ENCODE data around the gene GJC1. TPM values are rescaled to one million over a fixed set of nuclear protein-coding genes. Genes with fewer than 3 reads are reported as not detected.
A peak's percentile ranks its signal among the peaks of the same experiment; 100 is the strongest.

GJC1 gene
- total and polyA plus RNA-seq, 5 donors, result 20.8 to 64.0 (median 44.9) TPM

DNA sequence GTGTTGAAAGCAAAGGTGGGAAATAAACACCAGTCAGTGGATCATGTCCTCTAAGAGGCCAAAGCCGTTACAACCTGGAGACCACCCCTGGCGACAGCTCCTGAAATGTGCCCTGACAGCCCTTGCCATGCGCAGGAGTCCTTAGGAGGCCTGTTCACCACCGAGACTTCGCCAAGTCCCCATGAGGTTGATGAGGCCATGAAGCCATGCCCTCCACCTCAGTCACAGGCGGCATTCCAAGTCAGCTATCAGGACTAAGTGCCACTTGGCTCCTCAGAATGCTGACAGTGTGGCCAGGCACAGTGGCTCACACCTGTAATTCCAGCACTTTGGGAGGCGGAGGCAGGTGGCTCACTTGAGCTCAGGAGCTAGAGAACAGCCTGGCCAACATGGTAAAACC lies 44.2 kb downstream of the GJC1 start:
- ATAC-seq (no peak), DNase-seq (peak in 2 of 3 donors; percentile 46 to 50)
- Histone ChIP-seq H3K4me1 (ENCODE audit: control insufficient read depth, insufficient read depth, low read length) (peaks cover 6% of the 10 kb centered on the region), H3K9me3 (ENCODE audit: control insufficient read depth, low read length) (no peaks in the 10 kb centered on the region), H3K27ac (ENCODE audit: low read length) (peak overlapping the region; percentile 1), H3K27me3 (ENCODE audit: control insufficient read depth, insufficient read depth) (no peaks in the 10 kb centered on the region), H3K4me3 (ENCODE audit: low read length) (no peak overlapping the region)
- WGBS, result 72% methylated on average over 7 of the region's 7 CpGs
- intact Hi-C loops (cut with DNase I), result no loop called here

DNA sequence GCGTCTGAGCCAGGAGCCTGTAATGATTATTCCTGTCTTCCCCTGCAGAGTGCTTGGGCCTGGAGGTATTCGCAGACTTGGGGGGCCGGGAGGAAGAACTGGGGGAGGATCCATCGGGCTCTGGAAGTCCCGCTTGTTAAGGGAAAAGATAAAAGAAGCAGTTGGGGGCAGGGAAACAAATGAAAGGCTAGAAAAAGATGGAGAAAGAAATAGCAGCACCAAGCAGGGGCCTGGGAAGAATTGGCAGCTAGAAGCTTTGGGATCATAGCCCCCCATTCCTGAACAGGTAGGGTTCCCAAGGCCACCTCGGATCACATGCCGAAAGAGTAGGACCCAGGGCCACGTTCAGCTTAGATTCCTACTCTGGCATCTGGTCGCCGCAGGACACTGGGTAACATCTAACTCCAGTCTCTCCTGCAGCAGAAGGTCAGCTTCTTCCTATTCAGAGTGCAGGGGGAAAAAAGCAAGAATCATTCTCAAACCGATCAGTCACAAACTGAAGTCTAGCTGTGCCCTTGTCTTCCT lies 47.7 kb downstream of the GJC1 start:
- H3K27ac ChIP-seq (ENCODE audit: low read length), result peak overlapping the region; percentile 79
- H3K4me3 ChIP-seq (ENCODE audit: low read length), result no peak overlapping the region
- intact Hi-C loops (cut with DNase I), result no loop called here
- no peaks in the 10 kb centered on the region for H3K9me3 ChIP-seq (ENCODE audit: control insufficient read depth, low read length)
- peak in 2 of 3 donors; percentile 12 to 32 for DNase-seq
- H3K27me3 ChIP-seq (ENCODE audit: control insufficient read depth, insufficient read depth), result no peaks in the 10 kb centered on the region
- H3K4me1 ChIP-seq (ENCODE audit: control insufficient read depth, insufficient read depth, low read length), result peaks cover 6% of the 10 kb centered on the region
- ATAC-seq, result no peak
- 31% methylated on average over 11 of the region's 11 CpGs for WGBS

DNA sequence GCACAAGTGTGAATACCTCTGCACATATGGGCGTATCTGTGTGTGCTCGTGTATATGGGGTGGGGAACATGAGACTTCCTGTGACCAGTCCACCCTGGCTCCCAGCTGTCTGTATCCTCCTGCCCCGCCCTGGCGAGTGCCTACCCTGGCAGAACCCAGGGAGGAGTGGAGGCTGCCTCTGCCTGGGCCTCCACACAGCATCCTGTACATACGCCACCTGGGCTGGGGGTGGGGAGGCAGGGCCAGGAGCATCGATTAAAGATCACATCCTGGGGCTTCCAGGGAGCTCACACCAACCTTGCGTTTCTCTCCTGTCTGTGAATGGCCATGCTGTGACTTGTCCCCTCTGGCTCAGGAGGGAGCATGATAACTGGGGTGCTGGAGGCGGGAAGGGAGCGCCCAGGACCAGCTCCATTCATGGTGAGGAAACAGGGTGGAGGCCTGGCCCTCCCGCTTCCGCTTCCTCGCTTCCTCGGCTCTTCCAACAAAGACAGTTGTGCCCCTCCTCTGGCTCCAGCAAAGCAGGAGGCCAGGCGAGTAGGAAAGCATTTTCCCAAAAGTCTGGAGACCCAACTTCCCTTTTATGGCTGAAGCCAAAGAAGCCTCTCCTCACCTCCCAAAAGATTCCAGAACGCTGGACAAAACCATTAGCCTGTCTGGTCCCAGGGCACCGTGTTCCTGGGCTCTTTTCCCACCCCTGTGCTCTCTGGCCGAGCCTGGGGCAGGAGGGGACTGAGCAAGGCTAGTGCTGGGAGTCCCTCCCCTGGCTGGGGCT lies 48.3 kb downstream of the GJC1 start:
- no peaks in the 10 kb centered on the region for H3K27me3 ChIP-seq (ENCODE audit: control insufficient read depth, insufficient read depth)
- WGBS, result 39% methylated on average over 17 of the region's 17 CpGs
- intact Hi-C loops (cut with DNase I), result no loop called here
- H3K4me3 ChIP-seq (ENCODE audit: low read length), result no peak overlapping the region
- DNase-seq (peak; percentile 50 to 77 (median 73)), ATAC-seq (peak; percentile 20 to 44)
- H3K27ac ChIP-seq (ENCODE audit: low read length), result peak overlapping the region; percentile 79
- no peaks in the 10 kb centered on the region for H3K9me3 ChIP-seq (ENCODE audit: control insufficient read depth, low read length)
- peaks cover 6% of the 10 kb centered on the region for H3K4me1 ChIP-seq (ENCODE audit: control insufficient read depth, insufficient read depth, low read length)

DNA sequence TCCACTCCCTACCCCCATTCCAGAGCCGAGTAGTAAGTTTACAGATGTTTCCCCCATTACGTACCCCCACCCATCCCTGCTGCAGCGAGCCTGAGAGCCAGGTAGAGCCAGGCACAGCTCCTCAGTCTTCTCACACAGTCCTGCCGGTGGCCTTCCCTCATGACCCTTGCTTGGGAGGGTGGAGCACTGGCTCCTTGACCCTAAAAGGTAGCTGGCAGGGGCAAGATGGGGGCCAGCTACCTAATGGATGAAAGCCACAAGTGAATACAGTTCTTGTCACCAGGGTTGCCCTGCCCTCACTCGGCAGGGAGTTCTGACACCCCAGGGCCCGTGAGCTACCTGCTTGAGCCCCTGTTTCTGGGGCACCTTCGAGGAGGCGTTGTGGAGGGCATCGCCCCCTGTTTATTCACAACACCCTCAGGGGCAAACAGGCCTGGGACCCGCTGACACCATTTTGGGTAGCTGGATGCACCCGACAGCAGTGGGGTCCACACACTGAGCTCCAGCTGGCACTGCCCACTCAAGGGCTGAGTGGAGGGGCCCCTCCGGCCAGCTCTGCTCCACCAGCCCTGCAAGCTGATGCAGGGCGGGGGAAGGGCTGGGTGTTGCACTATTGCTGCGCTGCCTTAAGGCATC lies 49.1 kb downstream of the GJC1 start:
- peak in 1 of 2 donors; percentile 1 for ATAC-seq

DNA sequence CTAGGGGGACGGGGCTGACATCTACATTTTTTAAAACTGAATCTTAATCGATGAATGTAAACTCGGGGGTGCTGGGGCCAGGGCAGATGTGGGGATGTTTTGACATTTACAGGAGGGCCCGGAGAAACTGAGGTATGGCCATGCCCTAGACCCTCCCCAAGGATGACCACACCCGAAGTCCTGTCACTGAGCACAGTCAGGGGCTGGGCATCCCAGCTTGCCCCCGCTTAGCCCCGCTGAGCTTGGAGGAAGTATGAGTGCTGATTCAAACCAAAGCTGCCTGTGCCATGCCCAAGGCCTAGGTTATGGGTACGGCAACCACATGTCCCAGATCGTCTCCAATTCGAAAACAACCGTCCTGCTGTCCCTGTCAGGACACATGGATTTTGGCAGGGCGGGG lies 49.9 kb downstream of the GJC1 start:
- no peaks in the 10 kb centered on the region for H3K27me3 ChIP-seq (ENCODE audit: control insufficient read depth, insufficient read depth)
- H3K4me3 ChIP-seq (ENCODE audit: low read length), result no peak overlapping the region
- intact Hi-C loops (cut with DNase I), result no loop called here
- H3K27ac ChIP-seq (ENCODE audit: low read length), result no peak overlapping the region
- H3K9me3 ChIP-seq (ENCODE audit: control insufficient read depth, low read length), result no peaks in the 10 kb centered on the region
- ATAC-seq (no peak), DNase-seq (peak in 1 of 3 donors; percentile 44)
- WGBS, result 87% methylated on average over 12 of the region's 12 CpGs
- H3K4me1 ChIP-seq (ENCODE audit: control insufficient read depth, insufficient read depth, low read length), result peaks cover 6% of the 10 kb centered on the region

More for the DNA sequence above, 49.1 kb downstream of the GJC1 start:
- intact Hi-C loops (cut with DNase I), result no loop called here
- H3K27me3 ChIP-seq (ENCODE audit: control insufficient read depth, insufficient read depth), result no peaks in the 10 kb centered on the region
- H3K9me3 ChIP-seq (ENCODE audit: control insufficient read depth, low read length), result no peaks in the 10 kb centered on the region
- H3K4me3 ChIP-seq (ENCODE audit: low read length), result no peak overlapping the region
- H3K27ac ChIP-seq (ENCODE audit: low read length), result no peak overlapping the region
- peak in 2 of 3 donors; percentile 50 to 51 for DNase-seq
- WGBS, result 87% methylated on average over 14 of the region's 14 CpGs
- H3K4me1 ChIP-seq (ENCODE audit: control insufficient read depth, insufficient read depth, low read length), result peaks cover 6% of the 10 kb centered on the region

DNA sequence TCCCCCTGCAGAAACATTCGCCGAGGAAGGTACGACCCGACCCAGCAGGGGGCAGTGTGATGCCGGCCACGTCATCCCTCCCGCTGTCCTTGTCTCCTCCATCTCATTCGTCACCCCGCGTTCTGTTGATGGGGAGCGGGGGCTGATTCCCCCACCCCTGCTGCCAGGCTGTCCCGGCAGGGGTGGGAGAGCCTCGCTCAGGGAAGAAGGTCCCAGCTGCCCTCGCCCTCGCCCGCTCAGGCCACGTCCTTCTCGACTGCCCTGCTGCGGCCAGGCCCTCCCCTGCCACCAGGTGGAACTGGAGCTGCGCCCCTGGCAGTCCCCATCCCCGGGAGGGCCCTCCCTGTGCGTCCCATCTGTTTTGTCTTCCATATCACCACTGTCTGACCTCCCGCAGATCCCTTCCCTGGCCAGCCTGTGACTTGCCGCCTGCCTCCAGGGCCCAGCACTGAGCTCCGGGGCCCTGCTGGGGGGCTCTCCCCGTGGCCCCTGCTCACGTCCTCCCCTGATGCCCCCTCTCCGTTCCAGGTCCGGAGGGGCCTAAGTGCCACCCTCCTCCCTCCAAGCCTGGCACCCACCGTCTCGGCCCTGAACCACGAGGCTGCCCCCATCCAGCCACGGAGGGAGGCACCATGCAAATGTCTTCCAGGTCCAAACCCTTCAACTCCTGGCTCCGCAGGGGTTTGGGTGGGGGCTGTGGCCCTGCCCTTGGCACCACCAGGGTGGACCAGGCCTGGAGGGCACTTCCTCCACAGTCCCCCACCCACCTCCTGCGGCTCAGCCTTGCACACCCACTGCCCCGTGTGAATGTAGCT lies 50.7 kb downstream of the GJC1 start:
- DNase-seq, result peak; percentile 78 to 92 (median 92)
- H3K4me1 ChIP-seq (ENCODE audit: control insufficient read depth, insufficient read depth, low read length), result peaks cover 6% of the 10 kb centered on the region
- peak; percentile 25 to 36 for ATAC-seq
- no peaks in the 10 kb centered on the region for H3K27me3 ChIP-seq (ENCODE audit: control insufficient read depth, insufficient read depth)
- WGBS, result 13% methylated on average over 36 of the region's 36 CpGs
- intact Hi-C loops (cut with DNase I), result loop anchor here (2.0 to 10.0 kb wide), 4 partner anchors 83 to 245 kb away; no protein-coding TSS in a partner anchor
- no peak overlapping the region for H3K4me3 ChIP-seq (ENCODE audit: low read length)
- no peaks in the 10 kb centered on the region for H3K9me3 ChIP-seq (ENCODE audit: control insufficient read depth, low read length)
- peak overlapping the region; percentile 4 for H3K27ac ChIP-seq (ENCODE audit: low read length)

DNA sequence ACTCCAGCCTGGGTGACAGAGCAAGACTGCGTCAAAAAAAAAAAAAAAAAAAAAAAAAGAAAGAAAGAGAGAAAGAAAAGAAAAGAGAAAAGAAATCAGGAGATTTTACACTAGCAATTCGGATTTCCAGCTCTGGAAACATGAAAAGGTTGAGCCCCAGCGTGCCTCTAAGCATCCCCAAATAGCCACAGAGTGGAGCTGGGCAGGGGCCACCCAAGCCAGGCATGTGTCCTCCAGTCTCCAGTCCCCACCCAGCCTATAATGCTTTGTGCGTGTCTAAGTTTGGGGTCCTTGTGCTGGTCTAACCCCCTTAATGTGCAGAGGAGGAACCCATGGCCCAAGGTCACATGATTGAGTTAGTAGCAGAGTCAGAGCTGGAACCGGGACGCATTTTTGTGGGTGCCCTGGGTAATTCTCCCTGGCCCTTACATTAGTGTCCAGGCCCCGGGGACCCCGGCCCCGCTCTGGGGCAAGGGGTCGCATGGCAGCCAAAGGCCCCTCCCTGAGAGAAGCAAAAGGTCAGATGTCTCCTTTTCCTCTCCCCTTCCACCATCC lies 51.4 kb downstream of the GJC1 start:
- DNase-seq, result peak in 1 of 3 donors; percentile 50
- H3K9me3 ChIP-seq (ENCODE audit: control insufficient read depth, low read length), result no peaks in the 10 kb centered on the region
- no peaks in the 10 kb centered on the region for H3K27me3 ChIP-seq (ENCODE audit: control insufficient read depth, insufficient read depth)
- intact Hi-C loops (cut with DNase I), result loop anchor here (2.0 to 10.0 kb wide), 4 partner anchors 84 to 246 kb away; no protein-coding TSS in a partner anchor
- H3K4me3 ChIP-seq (ENCODE audit: low read length), result no peak overlapping the region
- no peak for ATAC-seq
- peaks cover 6% of the 10 kb centered on the region for H3K4me1 ChIP-seq (ENCODE audit: control insufficient read depth, insufficient read depth, low read length)
- WGBS, result 33% methylated on average over 10 of the region's 10 CpGs
- H3K27ac ChIP-seq (ENCODE audit: low read length), result no peak overlapping the region

DNA sequence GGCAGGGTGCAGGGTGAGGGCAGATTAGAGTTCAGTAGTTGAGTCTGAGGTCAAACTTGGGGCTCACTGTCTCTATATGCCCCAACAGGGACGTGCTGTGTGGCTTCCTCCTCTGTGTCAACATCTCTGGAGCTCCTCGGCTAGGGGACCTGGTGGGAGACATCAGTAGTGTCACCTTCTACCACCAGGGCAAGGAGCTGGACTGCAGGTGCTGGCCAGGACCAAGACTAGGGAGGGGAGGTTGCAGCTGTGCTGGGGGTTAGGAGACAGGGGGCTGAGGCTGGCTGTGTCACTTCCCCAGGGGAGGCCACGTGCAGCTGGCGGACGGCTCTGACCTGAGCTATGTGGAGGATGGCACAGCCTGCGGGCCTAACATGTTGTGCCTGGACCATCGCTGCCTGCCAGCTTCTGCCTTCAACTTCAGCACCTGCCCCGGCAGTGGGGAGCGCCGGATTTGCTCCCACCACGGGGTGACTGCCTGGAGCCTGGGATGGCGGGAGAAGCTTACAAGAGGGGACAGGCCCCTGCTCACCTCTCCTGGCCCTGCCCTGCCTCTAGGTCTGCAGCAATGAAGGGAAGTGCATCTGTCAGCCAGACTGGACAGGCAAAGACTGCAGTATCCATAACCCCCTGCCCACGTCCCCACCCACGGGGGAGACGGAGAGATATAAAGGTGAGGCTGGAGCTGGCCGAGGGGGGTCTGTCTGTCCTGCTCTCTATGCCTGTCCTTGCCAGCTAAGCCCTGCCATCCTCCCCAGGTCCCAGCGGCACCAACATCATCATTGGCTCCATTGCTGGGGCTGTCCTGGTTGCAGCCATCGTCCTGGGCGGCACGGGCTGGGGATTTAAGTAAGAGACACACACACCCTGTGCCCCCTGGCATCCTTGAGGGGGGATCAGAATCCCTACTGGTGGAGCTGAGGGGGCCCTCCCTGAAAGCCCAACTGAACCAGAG lies 52.4 kb downstream of the GJC1 start:
- no peak overlapping the region for H3K4me3 ChIP-seq (ENCODE audit: low read length)
- intact Hi-C loops (cut with DNase I), result loop anchor here (2.0 to 10.0 kb wide), 4 partner anchors 85 to 247 kb away; no protein-coding TSS in a partner anchor
- no peaks in the 10 kb centered on the region for H3K9me3 ChIP-seq (ENCODE audit: control insufficient read depth, low read length)
- DNase-seq (peak in 2 of 3 donors; percentile 45 to 65), ATAC-seq (no peak)
- H3K27ac ChIP-seq (ENCODE audit: low read length), result no peak overlapping the region
- H3K27me3 ChIP-seq (ENCODE audit: control insufficient read depth, insufficient read depth), result no peaks in the 10 kb centered on the region
- WGBS, result 86% methylated on average over 20 of the region's 20 CpGs
- H3K4me1 ChIP-seq (ENCODE audit: control insufficient read depth, insufficient read depth, low read length), result peaks cover 4% of the 10 kb centered on the region

DNA sequence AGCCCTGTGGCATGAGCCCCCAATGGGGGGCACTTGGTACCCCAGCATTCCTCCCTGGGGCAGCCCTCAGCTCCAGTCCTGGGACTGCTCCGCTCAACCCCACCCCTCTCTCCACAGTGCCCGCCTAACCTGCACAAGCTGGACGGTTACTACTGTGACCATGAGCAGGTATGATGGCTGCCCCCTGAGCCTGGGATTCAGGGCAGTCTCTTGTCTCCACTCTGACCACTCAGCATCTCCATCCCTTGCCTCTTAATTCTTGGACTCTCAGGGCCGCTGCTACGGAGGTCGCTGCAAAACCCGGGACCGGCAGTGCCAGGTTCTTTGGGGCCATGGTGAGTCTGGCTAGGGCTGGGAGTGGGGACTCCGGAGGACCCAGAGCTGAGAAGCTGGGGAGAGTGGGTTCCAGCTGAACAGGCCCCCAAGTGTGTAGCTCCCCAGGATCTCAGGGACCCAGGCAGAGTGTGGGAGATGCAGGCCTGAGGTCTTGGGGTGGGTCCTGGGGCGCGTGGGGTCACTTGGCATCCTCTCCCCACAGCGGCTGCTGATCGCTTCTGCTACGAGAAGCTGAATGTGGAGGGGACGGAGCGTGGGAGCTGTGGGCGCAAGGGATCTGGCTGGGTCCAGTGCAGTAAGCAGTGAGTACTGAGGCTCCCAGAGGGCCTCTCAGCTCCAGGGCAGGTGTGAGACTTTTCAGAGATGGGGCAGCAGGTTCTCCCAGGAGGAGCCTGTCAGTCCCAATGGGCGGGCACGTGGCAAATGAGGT lies 53.3 kb downstream of the GJC1 start:
- no peak overlapping the region for H3K4me3 ChIP-seq (ENCODE audit: low read length)
- no peak overlapping the region for H3K27ac ChIP-seq (ENCODE audit: low read length)
- no peak for ATAC-seq
- no peaks in the 10 kb centered on the region for H3K27me3 ChIP-seq (ENCODE audit: control insufficient read depth, insufficient read depth)
- peak in 2 of 3 donors; percentile 38 to 43 for DNase-seq
- intact Hi-C loops (cut with DNase I), result loop anchor here (2.0 to 10.0 kb wide), 4 partner anchors 85 to 248 kb away; no protein-coding TSS in a partner anchor
- H3K4me1 ChIP-seq (ENCODE audit: control insufficient read depth, insufficient read depth, low read length), result no peaks in the 10 kb centered on the region
- no peaks in the 10 kb centered on the region for H3K9me3 ChIP-seq (ENCODE audit: control insufficient read depth, low read length)
- WGBS, result 87% methylated on average over 19 of the region's 19 CpGs
